HepG2 (cell line): ENCODE results near the gene CTU2. TPM values are rescaled to one million over a fixed set of nuclear protein-coding genes. Genes with fewer than 3 reads are reported as not detected.

Source experiments
- CBX5 ChIP-seq: sonication (generic); formaldehyde crosslinking; IDR thresholded peaks from 2 replicates; pipeline ENCODE4 v1.4.0; 2020; ENCODE audit warnings: missing genetic modification reagents, borderline replicate concordance
- DNMT1 ChIP-seq: sonication (generic); formaldehyde crosslinking; IDR thresholded peaks from 2 replicates; pipeline ENCODE4 v1.5.1; 2020; ENCODE audit warnings: mild to moderate bottlenecking, missing genetic modification reagents
- ESRRA ChIP-seq: sonication (generic); formaldehyde crosslinking; IDR thresholded peaks from 2 replicates; pipeline ENCODE4 v1.5.1; 2020; ENCODE audit warnings: mild to moderate bottlenecking, low read depth, missing genetic modification reagents
- FOXK2 ChIP-seq: fragments of 450-650 bp; IDR thresholded peaks from 2 replicates; pipeline ENCODE4 v1.6.1; 2016
- HIVEP1 ChIP-seq: sonication (generic); formaldehyde crosslinking; IDR thresholded peaks from 2 replicates; pipeline ENCODE4 v1.4.0; 2020; ENCODE audit warnings: mild to moderate bottlenecking, missing genetic modification reagents
- KDM2A ChIP-seq: sonication (generic); formaldehyde crosslinking; IDR thresholded peaks from 2 replicates; pipeline ENCODE4 v1.4.0; 2020; ENCODE audit warnings: low read depth, missing genetic modification reagents, borderline replicate concordance
- KMT2A ChIP-seq: sonication (generic); formaldehyde crosslinking; IDR thresholded peaks from 2 replicates; pipeline ENCODE4 v1.4.0; 2020; ENCODE audit warnings: missing genetic modification reagents
- MIER3 ChIP-seq: IDR thresholded peaks from 2 replicates; pipeline ENCODE4 v1.6.1; 2016; ENCODE audit warnings: missing compliant biosample characterization, borderline replicate concordance
- PHF21A ChIP-seq: sonication (generic); formaldehyde crosslinking; IDR thresholded peaks from 2 replicates; pipeline ENCODE4 v1.5.0; 2020; ENCODE audit warnings: mild to moderate bottlenecking, missing genetic modification reagents
- PHF8 ChIP-seq: sonication (generic); formaldehyde crosslinking; IDR thresholded peaks from 2 replicates; pipeline ENCODE4 v1.5.0; 2020; ENCODE audit warnings: missing genetic modification reagents
- PRMT3 ChIP-seq: sonication (generic); formaldehyde crosslinking; IDR thresholded peaks from 2 replicates; pipeline ENCODE4 v1.8.1; 2022; ENCODE audit warnings: low read depth, mild to moderate bottlenecking, moderate library complexity, missing genetic modification reagents, borderline replicate concordance
- REXO4 ChIP-seq: sonication (generic); formaldehyde crosslinking; IDR thresholded peaks from 2 replicates; pipeline ENCODE4 v1.8.0; 2022; ENCODE audit warnings: missing genetic modification reagents, mild to moderate bottlenecking, borderline replicate concordance
- SIN3B ChIP-seq: fragments of 150-350 bp; IDR thresholded peaks from 2 replicates; pipeline ENCODE4 v1.6.1; 2014; ENCODE audit warnings: low read length
- SRSF1 ChIP-seq: fragments of 200-400 bp; formaldehyde crosslinking; optimal IDR thresholded peaks from 2 replicates; pipeline ENCODE3; 2017; ENCODE audit warnings: mild to moderate bottlenecking, low read depth, low read length, moderate library complexity
- SSRP1 ChIP-seq: IDR thresholded peaks from 2 replicates; pipeline ENCODE4 v1.6.1; 2016; ENCODE audit warnings: control low read depth
- TAF1 ChIP-seq: sonication (generic); formaldehyde crosslinking; IDR thresholded peaks from 2 replicates; pipeline ENCODE4 v1.4.0; 2020; ENCODE audit warnings: missing genetic modification reagents
- ZFP36L2 ChIP-seq: sonication (generic); formaldehyde crosslinking; IDR thresholded peaks from 2 replicates; pipeline ENCODE4 v1.4.0; 2020; ENCODE audit warnings: missing genetic modification reagents
- ZMYM4 ChIP-seq: sonication (generic); formaldehyde crosslinking; IDR thresholded peaks from 2 replicates; pipeline ENCODE4 v1.8.1; 2023; ENCODE audit warnings: mild to moderate bottlenecking, missing genetic modification reagents
- ZNF264 ChIP-seq: sonication (generic); formaldehyde crosslinking; IDR thresholded peaks from 2 replicates; pipeline ENCODE4 v1.4.0; 2020; ENCODE audit warnings: missing genetic modification reagents
- ZNF296 ChIP-seq: sonication (generic); formaldehyde crosslinking; conservative IDR thresholded peaks from 2 replicates; pipeline ENCODE4 v1.5.0; 2020; ENCODE audit warnings: mild to moderate bottlenecking, missing genetic modification reagents
- ZNF557 ChIP-seq: sonication (generic); formaldehyde crosslinking; IDR thresholded peaks from 2 replicates; pipeline ENCODE4 v1.4.0; 2020; ENCODE audit warnings: missing genetic modification reagents
- ZNF558 ChIP-seq: sonication (generic); formaldehyde crosslinking; IDR thresholded peaks from 2 replicates; pipeline ENCODE4 v1.9.0; 2022; ENCODE audit warnings: mild to moderate bottlenecking, missing genetic modification reagents, borderline replicate concordance
- ZNF569 ChIP-seq: sonication (generic); formaldehyde crosslinking; IDR thresholded peaks from 2 replicates; pipeline ENCODE4 v1.5.0; 2020; ENCODE audit warnings: mild to moderate bottlenecking, missing genetic modification reagents, moderate library complexity, borderline replicate concordance
- polyA plus RNA-seq, 8 experiments: library from polyadenylated mRNA; depleted of rRNA in 3 of 8; stranded (reverse) in 7 of 8; unstranded in 1 of 8; fragments of >200 nt; fragmentation: Illumina TruSeq in 4 of 8; extraction: Trizol in 4 of 8; gene quantifications; 2 replicates each; pipeline versions ENCODE4 v1.2.1 to v1.2.3, GENCODE V29; 2011 to 2016; ENCODE audit warnings: low read depth in 4 of 8, missing spikeins in 1 of 8, mixed read lengths in 1 of 8; ENCODE audit not compliant: insufficient read depth in 1 of 8
- total RNA-seq, 5 experiments: library from RNA; depleted of rRNA; stranded (reverse); fragments of >200 nt; fragmentation: Illumina TruSeq; extraction: Trizol; gene quantifications; 2 replicates each; pipeline ENCODE4 v1.2.3, GENCODE V29; 2016; ENCODE audit warnings: low read depth in 1 of 5
- TF ChIP-seq, protein P1 (sequence below): IDR thresholded peaks from 2 replicates; pipeline ENCODE4 v1.6.1; 2016
- TF ChIP-seq, protein P2 (sequence below): sonication (generic); formaldehyde crosslinking; IDR thresholded peaks from 2 replicates; pipeline ENCODE4 v1.8.1; 2023; ENCODE audit warnings: mild to moderate bottlenecking, moderate library complexity, missing genetic modification reagents
- TF ChIP-seq, protein P3 (sequence below): sonication (generic); formaldehyde crosslinking; IDR thresholded peaks from 2 replicates; pipeline ENCODE4 v1.8.0; 2022; ENCODE audit warnings: missing genetic modification reagents, low read depth, mild to moderate bottlenecking, borderline replicate concordance
- TF ChIP-seq, protein P4 (sequence below): sonication (generic); formaldehyde crosslinking; IDR thresholded peaks from 2 replicates; pipeline ENCODE4 v1.5.0; 2020; ENCODE audit warnings: mild to moderate bottlenecking, missing genetic modification reagents

Gene CTU2
- total and polyA plus RNA-seq, 2 of the 13 experiments (the other 11 are each of a cell fraction or from before 2014, with no cell fraction given): 13.3 to 21.9 TPM

DNA sequence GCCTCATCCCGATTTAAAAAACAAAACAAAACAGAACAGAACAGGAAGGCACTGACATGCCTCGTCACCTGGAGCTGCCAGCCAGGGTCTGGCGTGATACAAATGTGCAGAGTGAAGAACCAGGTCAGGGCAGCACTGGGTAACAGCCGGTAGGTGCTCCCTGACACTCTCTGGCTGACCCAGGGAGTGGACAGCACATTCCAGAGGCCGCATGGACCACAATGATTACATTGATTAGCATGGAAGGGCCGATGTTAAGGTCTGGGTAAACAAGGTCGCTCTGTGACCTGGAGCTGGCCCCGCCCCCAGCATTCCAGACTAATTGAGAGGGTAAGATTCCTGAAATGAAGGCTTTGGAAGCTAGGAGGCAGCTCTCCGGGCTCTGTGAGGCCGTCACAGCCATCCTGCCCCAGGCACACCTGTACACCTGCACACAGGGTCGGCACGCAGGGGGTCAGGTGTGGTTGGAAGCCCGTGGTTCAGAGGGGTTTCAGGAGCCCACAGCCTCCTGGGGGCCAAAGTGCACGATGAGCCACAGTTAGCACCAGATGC is 57.3 kb downstream of the CTU2 start (continued):
- peak; percentile 73; the same call in 1 of the 2 replicates for TF ChIP-seq ESRRA (CRISPR knock-in tag)
- 0 out of 2 replicates have a peak, but pooled peaks have one; percentile 32 for TF ChIP-seq ZNF557 (CRISPR knock-in tag)
- peak; percentile 47; the same call in 1 of the 2 replicates for TF ChIP-seq KMT2A (CRISPR knock-in tag)
- peak; percentile 85; the same call in 1 of the 2 replicates for TF ChIP-seq ZNF264
- TF ChIP-seq MIER3: peak; percentile 83; the same call in 1 of the 2 replicates
- TF ChIP-seq CBX5 (CRISPR knock-in tag): peak; percentile 96
- no peak for TF ChIP-seq REXO4 (CRISPR knock-in tag)
- TF ChIP-seq ZNF296 (CRISPR knock-in tag): peak; percentile 99
- peak; percentile 32; the same call in 1 of the 2 replicates for TF ChIP-seq PHF8
- peak; percentile 1; the same call in 1 of the 2 replicates for TF ChIP-seq ZNF558
- TF ChIP-seq ZFP36L2: no peak
- peak; percentile 36; the same call in 1 of the 2 replicates for TF ChIP-seq TAF1
- peak; percentile 97 for TF ChIP-seq PHF21A (CRISPR knock-in tag)
- no peak for TF ChIP-seq SSRP1 (CRISPR knock-in tag)
- TF ChIP-seq SIN3B: peak; percentile 66; the same call in 1 of the 2 replicates
- TF ChIP-seq, protein P1, sequence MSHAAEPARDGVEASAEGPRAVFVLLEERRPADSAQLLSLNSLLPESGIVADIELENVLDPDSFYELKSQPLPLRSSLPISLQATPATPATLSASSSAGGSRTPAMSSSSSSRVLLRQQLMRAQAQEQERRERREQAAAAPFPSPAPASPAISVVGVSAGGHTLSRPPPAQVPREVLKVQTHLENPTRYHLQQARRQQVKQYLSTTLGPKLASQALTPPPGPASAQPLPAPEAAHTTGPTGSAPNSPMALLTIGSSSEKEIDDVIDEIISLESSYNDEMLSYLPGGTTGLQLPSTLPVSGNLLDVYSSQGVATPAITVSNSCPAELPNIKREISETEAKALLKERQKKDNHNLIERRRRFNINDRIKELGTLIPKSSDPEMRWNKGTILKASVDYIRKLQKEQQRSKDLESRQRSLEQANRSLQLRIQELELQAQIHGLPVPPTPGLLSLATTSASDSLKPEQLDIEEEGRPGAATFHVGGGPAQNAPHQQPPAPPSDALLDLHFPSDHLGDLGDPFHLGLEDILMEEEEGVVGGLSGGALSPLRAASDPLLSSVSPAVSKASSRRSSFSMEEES: peak; percentile 82; the same call in 1 of the 2 replicates
- TF ChIP-seq HIVEP1 (CRISPR knock-in tag): peak; percentile 24; the same call in 1 of the 2 replicates
- TF ChIP-seq DNMT1 (CRISPR knock-in tag): no peak
- TF ChIP-seq, protein P2, sequence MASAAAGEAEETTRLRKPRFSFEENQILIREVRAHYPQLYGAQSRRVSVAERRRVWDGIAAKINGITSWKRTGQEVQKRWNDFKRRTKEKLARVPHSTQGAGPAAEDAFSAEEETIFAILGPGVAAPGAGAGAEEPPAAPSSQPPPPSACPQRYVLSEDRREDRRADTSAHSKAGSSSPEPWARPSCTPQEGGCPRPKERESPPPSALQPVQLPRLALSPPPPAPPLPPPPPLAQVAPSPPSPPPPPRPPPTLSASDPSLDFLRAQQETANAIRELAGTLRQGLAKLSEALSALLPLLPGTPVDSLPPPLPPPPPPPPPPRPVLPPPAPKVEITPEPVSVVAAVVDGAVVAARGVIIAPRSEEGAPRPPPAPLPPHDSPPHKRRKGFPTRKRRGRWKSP: no peak; the same call in 1 of the 2 replicates
- TF ChIP-seq FOXK2: peak; percentile 91
- TF ChIP-seq ZMYM4 (CRISPR knock-in tag): peak; percentile 62; the same call in 1 of the 2 replicates
- TF ChIP-seq SRSF1: peak; percentile 4
- peak; percentile 74 for TF ChIP-seq KDM2A
- TF ChIP-seq PRMT3 (CRISPR knock-in tag): no peak
- 0 out of 2 replicates have a peak, but pooled peaks have one; percentile 47 for TF ChIP-seq ZNF569 (CRISPR knock-in tag)
- TF ChIP-seq, protein P3, sequence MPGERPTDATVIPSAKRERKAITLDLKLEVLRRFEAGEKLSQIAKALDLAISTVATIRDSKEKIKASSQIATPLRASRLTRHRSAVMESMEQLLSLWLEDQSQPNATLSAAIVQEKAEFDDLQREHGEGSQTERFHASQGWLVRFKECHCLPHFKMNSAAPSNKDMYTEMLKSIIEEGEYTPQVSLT (CRISPR knock-in tag): no peak
- TF ChIP-seq, protein P4, sequence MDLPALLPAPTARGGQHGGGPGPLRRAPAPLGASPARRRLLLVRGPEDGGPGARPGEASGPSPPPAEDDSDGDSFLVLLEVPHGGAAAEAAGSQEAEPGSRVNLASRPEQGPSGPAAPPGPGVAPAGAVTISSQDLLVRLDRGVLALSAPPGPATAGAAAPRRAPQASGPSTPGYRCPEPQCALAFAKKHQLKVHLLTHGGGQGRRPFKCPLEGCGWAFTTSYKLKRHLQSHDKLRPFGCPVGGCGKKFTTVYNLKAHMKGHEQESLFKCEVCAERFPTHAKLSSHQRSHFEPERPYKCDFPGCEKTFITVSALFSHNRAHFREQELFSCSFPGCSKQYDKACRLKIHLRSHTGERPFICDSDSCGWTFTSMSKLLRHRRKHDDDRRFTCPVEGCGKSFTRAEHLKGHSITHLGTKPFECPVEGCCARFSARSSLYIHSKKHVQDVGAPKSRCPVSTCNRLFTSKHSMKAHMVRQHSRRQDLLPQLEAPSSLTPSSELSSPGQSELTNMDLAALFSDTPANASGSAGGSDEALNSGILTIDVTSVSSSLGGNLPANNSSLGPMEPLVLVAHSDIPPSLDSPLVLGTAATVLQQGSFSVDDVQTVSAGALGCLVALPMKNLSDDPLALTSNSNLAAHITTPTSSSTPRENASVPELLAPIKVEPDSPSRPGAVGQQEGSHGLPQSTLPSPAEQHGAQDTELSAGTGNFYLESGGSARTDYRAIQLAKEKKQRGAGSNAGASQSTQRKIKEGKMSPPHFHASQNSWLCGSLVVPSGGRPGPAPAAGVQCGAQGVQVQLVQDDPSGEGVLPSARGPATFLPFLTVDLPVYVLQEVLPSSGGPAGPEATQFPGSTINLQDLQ (CRISPR knock-in tag): 0 out of 2 replicates have a peak, but pooled peaks have one; percentile 11
